IPS-NIHi7 (cell line): Measurements from ENCODE around the gene DAGLB.
"Not testable (repeated sequence)": the region's sequence is repeated elsewhere in the genome, so short reads cannot be mapped to it uniquely, and the experiment has no call there.

ENCODE experiments used
- DNase-seq: peaks from one replicate; pipeline ENCODE4 v3.0.0; 2012; ENCODE audit warnings: mixed read lengths; ENCODE audit errors: extremely low spot score

The DAGLB gene

GRCh38 chr7:6398943-6399342 is 48.8 kb downstream of the DAGLB start:
- no peak for DNase-seq

GRCh38 chr7:6397759-6398495 is 49.8 kb downstream of the DAGLB start:
- not testable (repeated sequence) for DNase-seq

GRCh38 chr7:6395898-6396595 is 51.7 kb downstream of the DAGLB start:
- DNase-seq, result no peak

- DNase-seq, result no peak
These were observed 53.6 kb downstream of the DAGLB start for GRCh38 chr7:6394114-6394513.

GRCh38 chr7:6393667-6394056 is 54.1 kb downstream of the DAGLB start:
- no peak for DNase-seq

GRCh38 chr7:6392712-6393666 is 54.8 kb downstream of the DAGLB start:
- no peak for DNase-seq

- no peak for DNase-seq
These were observed 58.0 kb downstream of the DAGLB start for GRCh38 chr7:6389728-6390127.

GRCh38 chr7:6387734-6388294 is 59.9 kb downstream of the DAGLB start:
- no peak for DNase-seq

DNA sequence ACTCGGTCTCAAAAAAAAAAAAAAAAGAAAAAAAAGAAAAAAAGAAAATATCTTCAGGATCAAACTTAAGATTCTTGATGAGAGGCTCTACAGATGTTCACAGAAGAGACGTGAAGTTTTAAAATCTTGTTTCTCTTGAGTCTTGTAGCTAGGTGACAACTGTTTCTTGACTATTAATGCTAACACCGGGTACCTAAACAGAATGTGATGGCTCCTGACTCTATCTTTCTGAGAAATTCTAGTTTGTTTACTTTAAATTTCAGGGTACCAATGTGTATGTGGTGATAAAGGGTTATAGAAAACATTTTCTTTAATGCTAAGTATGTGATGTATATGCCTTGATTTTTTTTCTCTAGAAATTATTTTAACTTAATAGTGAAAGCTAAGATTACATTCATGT is 61.0 kb downstream of the DAGLB start:
- no peak for DNase-seq

- no peak for DNase-seq
These were observed 61.7 kb downstream of the DAGLB start for GRCh38 chr7:6385909-6386560.

- DNase-seq, result no peak
These were observed 62.5 kb downstream of the DAGLB start for GRCh38 chr7:6385110-6385781.

DNA sequence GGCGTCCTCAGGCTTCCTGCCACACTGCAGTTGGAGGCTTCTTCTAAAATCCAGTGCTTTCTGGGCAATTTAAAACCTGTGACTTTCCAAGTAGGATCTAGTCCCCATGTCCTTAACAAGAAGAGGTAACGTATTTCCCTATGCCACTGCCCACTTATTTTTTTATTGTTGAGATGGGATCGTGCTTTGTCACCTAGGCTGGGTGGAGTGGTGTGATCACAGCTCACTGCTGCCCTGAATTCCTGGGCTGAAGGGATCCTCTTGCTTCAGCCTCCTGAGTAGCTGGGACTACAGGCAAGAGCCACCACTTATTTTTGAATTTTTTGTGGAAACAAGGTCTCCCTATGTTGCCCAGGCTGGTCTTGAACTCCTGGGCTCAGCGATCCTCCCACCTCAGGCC is 63.4 kb downstream of the DAGLB start:
- DNase-seq, result no peak

DNA sequence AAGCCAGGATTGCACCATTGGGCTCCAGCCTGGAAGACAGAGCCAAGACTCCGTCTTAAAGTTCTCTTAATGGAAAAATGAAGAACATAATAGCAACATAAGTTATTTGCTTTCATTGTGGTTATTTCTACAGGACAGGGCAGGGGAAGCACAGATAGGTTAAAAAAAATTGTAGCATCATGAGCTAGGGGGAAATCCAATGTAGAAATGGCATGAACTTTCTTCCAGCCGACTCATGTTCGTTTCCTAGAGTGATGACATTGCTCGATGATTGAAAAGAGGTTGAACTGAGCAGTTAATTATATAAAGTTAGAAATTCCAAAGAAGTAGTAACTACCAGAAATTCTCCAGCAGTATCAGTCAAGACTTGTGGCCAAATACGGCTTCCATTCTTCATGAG is 64.9 kb downstream of the DAGLB start:
- DNase-seq, result no peak

- not testable (repeated sequence) for DNase-seq
These were observed 65.9 kb downstream of the DAGLB start for GRCh38 chr7:6381846-6382245.

DNA sequence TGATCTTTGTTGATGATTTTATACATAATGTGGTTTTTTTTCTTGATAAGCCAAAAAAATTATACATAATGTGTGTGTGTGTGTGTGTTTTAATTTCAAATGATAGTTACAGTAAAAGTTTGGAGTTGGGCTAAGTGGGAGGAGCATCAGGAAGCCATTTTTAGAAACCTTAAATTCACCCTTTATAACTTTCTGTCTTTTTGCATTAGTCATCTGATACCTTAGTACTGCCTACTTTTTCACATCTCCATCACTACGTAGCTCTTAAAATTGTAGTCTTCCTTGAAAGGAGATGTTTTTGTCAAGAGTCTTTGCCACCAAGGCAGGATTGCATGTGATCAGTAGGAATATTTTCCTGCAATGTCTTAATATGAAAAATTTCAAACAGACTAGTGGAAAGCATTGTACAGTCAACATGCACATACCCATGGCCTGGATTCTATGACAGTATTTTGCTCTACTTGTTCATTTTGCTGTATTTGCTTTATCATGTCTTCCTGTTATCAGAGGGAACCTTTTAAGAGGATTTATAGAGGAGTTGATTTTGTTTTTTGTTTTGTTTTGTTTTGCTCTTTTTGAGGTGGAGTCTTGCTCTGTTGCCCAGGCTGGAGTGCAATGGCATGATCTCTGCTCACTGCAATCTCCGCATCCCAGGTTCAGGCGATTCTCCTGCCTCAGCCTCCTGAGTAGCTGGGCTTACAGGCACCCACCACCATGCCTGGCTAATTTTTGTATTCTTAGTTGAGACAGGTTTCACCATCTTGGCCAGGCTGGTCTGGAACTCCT is 67.3 kb downstream of the DAGLB start:
- no peak for DNase-seq

DNA sequence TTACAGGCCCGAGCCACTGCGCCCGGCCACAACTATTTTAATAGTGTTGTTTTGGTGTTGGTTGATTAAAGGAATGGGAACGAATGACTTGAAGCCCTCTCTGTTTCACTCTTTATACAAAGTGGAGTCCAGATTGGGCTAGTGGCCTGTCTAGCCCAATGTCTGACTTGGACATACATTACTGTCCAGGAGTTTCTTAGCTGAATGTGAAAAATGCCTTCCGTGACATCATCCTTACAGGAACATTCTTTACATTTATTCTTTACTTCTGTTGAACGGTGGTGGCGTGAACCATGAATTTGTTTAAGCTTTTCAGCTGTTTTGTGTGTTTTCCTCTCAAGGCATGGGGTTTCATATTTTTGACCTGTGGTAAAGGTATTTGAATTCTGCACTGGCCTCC is 67.9 kb downstream of the DAGLB start:
- no peak for DNase-seq

- not testable (repeated sequence) for DNase-seq
These were observed 69.2 kb downstream of the DAGLB start for GRCh38 chr7:6378556-6378955.

- no peak for DNase-seq
These were observed 70.9 kb downstream of the DAGLB start for GRCh38 chr7:6376820-6377219.

- no peak for DNase-seq
These were observed 72.2 kb downstream of the DAGLB start for GRCh38 chr7:6375348-6376101.
